Gastroesophageal sphincter (tissue), 4 donors: ENCODE data around the gene PFKFB4. TPM values are rescaled to one million over a fixed set of nuclear protein-coding genes. Genes with fewer than 3 reads are reported as not detected.

ENCODE experiments used
- ATAC-seq: fragments of 150-250 bp; one replicate; pipeline ENCODE4 v1.9.1; 2016; ENCODE audit warnings: mild to moderate bottlenecking, moderate library complexity
- H3K27ac ChIP-seq, 4 donors: fragments of 200-600 bp; sonication (generic) in 3 of 4; 1 replicate in 3 of 4; 2 replicates in 1 of 4; pipeline ENCODE4 v1.5.1; 2016 to 2019
- H3K27me3 ChIP-seq: fragments of 200-600 bp; sonication (generic); one replicate; pipeline ENCODE4 v1.5.1; 2019
- H3K36me3 ChIP-seq, 2 donors: fragments of 200-600 bp; sonication (generic); one replicate each; pipeline ENCODE4 v1.5.1; 2019; ENCODE audit warnings: control low read depth in 1 of 2
- H3K4me1 ChIP-seq, 3 donors: fragments of 200-600 bp; sonication (generic); 1 replicate in 2 of 3; 2 replicates in 1 of 3; pipeline ENCODE4 v1.5.1; 2016 to 2019; ENCODE audit warnings: control low read depth in 2 of 3
- H3K4me3 ChIP-seq, 2 donors: fragments of 200-600 bp; sonication (generic); one replicate each; pipeline ENCODE4 v1.5.1; 2019; ENCODE audit warnings: mild to moderate bottlenecking in 1 of 2, moderate library complexity in 1 of 2
- H3K9me3 ChIP-seq, 3 donors: fragments of 200-600 bp; sonication (generic); one replicate each; pipeline ENCODE4 v1.5.1; 2017 to 2019; ENCODE audit warnings: control low read depth in 2 of 3
- CTCF ChIP-seq, 4 experiments: fragments of 200-600 bp in 2 of 4; fragments of 450-650 bp in 2 of 4; sonication (generic) in 1 of 4; IDR thresholded peaks; one replicate each; pipeline ENCODE4 v1.5.1; 2017 to 2019; ENCODE audit warnings: antibody characterized with exemption in 4 of 4, mild to moderate bottlenecking in 2 of 4, moderate library complexity in 2 of 4
- EP300 ChIP-seq: sonication (generic); formaldehyde crosslinking; IDR thresholded peaks from one replicate; pipeline ENCODE4 v1.6.1; 2017; ENCODE audit warnings: antibody characterized with exemption, mild to moderate bottlenecking
- POLR2A ChIP-seq, 2 donors: fragments of 450-650 bp; IDR thresholded peaks; one replicate each; pipeline ENCODE4 v1.6.1; 2017; ENCODE audit warnings: antibody characterized with exemption in 2 of 2, mild to moderate bottlenecking in 2 of 2, moderate library complexity in 1 of 2
- POLR2AphosphoS5 ChIP-seq: sonication (generic); formaldehyde crosslinking; IDR thresholded peaks from one replicate; pipeline ENCODE4 v1.6.1; 2017; ENCODE audit warnings: antibody characterized with exemption
- WGBS, 2 donors: methylation state at CpG; one replicate each; pipeline ENCODE4 v1.1.5; 2018; ENCODE audit warnings: low coverage in 1 of 2; 5-methylcytosine and 5-hydroxymethylcytosine counted together
- total RNA-seq, 4 donors: library from RNA; depleted of rRNA; stranded (reverse); fragments of >200 nt; gene quantifications; one replicate each; pipeline ENCODE4 v1.1.0, GENCODE V29; 2016

PFKFB4 gene
- total RNA-seq, 4 donors from 2014 or later: 1.8 to 2.9 (median 2.4) TPM

GRCh38 chr3:48564667-48565066 lies 8.1 kb upstream of the PFKFB4 start:
- Histone ChIP-seq H3K27ac (peak overlapping the region in 1 of 4 donors; percentile 31), H3K36me3 (no peaks in the 10 kb centered on the region), H3K27me3 (no peaks in the 10 kb centered on the region), H3K4me3 (no peak overlapping the region), H3K4me1 (peaks cover 0 to 20% (median 15%) of the 10 kb centered on the region in 3 donors), H3K9me3 (no peaks in the 10 kb centered on the region)
- TF ChIP-seq POLR2A (IDR thresholded peaks at IDR 0.05): no peak
- no peak for ATAC-seq
- WGBS, 2 donors: no CpG with 5 or more reads among the region's 11 CpGs

GRCh38 chr3:48564022-48564421 lies 7.4 kb upstream of the PFKFB4 start:
- no peaks in the 10 kb centered on the region for H3K9me3 ChIP-seq
- H3K36me3 ChIP-seq: no peaks in the 10 kb centered on the region
- H3K27ac ChIP-seq: peak overlapping the region in 1 of 4 donors; percentile 42
- no peak overlapping the region for H3K4me3 ChIP-seq
- no peak for TF ChIP-seq CTCF (IDR thresholded peaks at IDR 0.05)
- no peaks in the 10 kb centered on the region for H3K27me3 ChIP-seq
- ATAC-seq: peak; percentile 17
- H3K4me1 ChIP-seq: peaks cover 0 to 26% (median 15%) of the 10 kb centered on the region in 3 donors
- WGBS, 2 donors: no CpG with 5 or more reads among the region's 10 CpGs

GRCh38 chr3:48563382-48563918 lies 6.8 kb upstream of the PFKFB4 start, which contains the start of gene UCN2:
TSS of gene UCN2 (minus strand) at chr3:48563781. CDS start at chr3:48563124, 657 bp downstream.
- H3K27ac ChIP-seq: peak within 1 kb of the TSS in 1 of 4 donors; percentile 42
- H3K27me3 ChIP-seq: no peaks in the 10 kb centered on the region
- no peaks in the 10 kb centered on the region for H3K9me3 ChIP-seq
- H3K36me3 ChIP-seq: no peaks in the 10 kb centered on the region
- 66 to 72% methylated on average over 2 to 3 of the region's 6 CpGs for WGBS, 2 donors
- peaks cover 0 to 32% (median 15%) of the 10 kb centered on the region in 3 donors for H3K4me1 ChIP-seq
- no peak for TF ChIP-seq POLR2AphosphoS5
- no peak for TF ChIP-seq CTCF (IDR thresholded peaks at IDR 0.05)
- TF ChIP-seq POLR2A (IDR thresholded peaks at IDR 0.05): no peak
- no peak for TF ChIP-seq EP300
- no peak for ATAC-seq
- no peak within 1 kb of the TSS for H3K4me3 ChIP-seq

GRCh38 chr3:48562367-48563095 lies 5.9 kb upstream of the PFKFB4 start:
- Histone ChIP-seq H3K36me3 (no peaks in the 10 kb centered on the region), H3K4me3 (no peak overlapping the region), H3K27ac (no peak overlapping the region), H3K9me3 (no peaks in the 10 kb centered on the region), H3K27me3 (no peaks in the 10 kb centered on the region), H3K4me1 (peaks cover 0 to 41% (median 16%) of the 10 kb centered on the region in 3 donors)
- WGBS, 2 donors: 60 to 100% methylated on average over 1 to 2 of the region's 20 CpGs
- no peak for ATAC-seq
- TF ChIP-seq POLR2AphosphoS5 (no peak), EP300 (no peak), CTCF (IDR thresholded peaks at IDR 0.05) (no peak), POLR2A (IDR thresholded peaks at IDR 0.05) (no peak)

GRCh38 chr3:48561045-48561736 lies 4.6 kb upstream of the PFKFB4 start:
- Histone ChIP-seq H3K27ac (peak overlapping the region in 3 of 4 donors; percentile 79 to 81 (median 81)), H3K4me3 (peak overlapping the region; percentile 15 to 46), H3K36me3 (no peaks in the 10 kb centered on the region), H3K4me1 (peaks cover 0 to 51% (median 20%) of the 10 kb centered on the region in 3 donors), H3K9me3 (no peaks in the 10 kb centered on the region), H3K27me3 (no peaks in the 10 kb centered on the region)
- peak; percentile 17 for ATAC-seq
- TF ChIP-seq POLR2A (IDR thresholded peaks at IDR 0.05): no peak
- peak in 3 of 4 experiments; percentile 7 to 33 (median 14) for TF ChIP-seq CTCF (IDR thresholded peaks at IDR 0.05)
- 56% methylated on average over 5 of the region's 21 CpGs; no CpG with 5 or more reads in 1 of the 2 donors for WGBS, 2 donors
